IMR-90 (cell line): ENCODE results near the gene INCA1.

ENCODE experiments used
- CHD1 ChIP-seq: IDR thresholded peaks from 2 replicates; pipeline ENCODE4 v1.6.1; 2012; ENCODE audit warnings: low read depth, low read length, improper control_type of control experiment
- FOS ChIP-seq: fragments of 150-350 bp; IDR thresholded peaks from 2 replicates; pipeline ENCODE4 v1.6.1; 2016; ENCODE audit warnings: low read depth, low read length
- MAFK ChIP-seq: IDR thresholded peaks from 2 replicates; pipeline ENCODE4 v1.6.1; 2012; ENCODE audit warnings: low read depth, low read length, improper control_type of control experiment
- MAZ ChIP-seq: IDR thresholded peaks from 2 replicates; pipeline ENCODE4 v1.6.1; 2012; ENCODE audit warnings: low read depth, mild to moderate bottlenecking, low read length, improper control_type of control experiment, moderate library complexity, borderline replicate concordance
- MXI1 ChIP-seq: IDR thresholded peaks from 2 replicates; pipeline ENCODE4 v1.6.1; 2012; ENCODE audit warnings: low read depth, mild to moderate bottlenecking, low read length, moderate library complexity, borderline replicate concordance
- POLR2A ChIP-seq: IDR thresholded peaks from 2 replicates; pipeline ENCODE4 v1.6.1; 2012; ENCODE audit warnings: mild to moderate bottlenecking, low read depth, low read length
- RAD21 ChIP-seq: IDR thresholded peaks from 2 replicates; pipeline ENCODE4 v1.6.1; 2012; ENCODE audit warnings: low read length, improper control_type of control experiment
- TF ChIP-seq, protein P1 (sequence below): conservative IDR thresholded peaks from 2 replicates; pipeline ENCODE4 v1.5.1; 2012; ENCODE audit warnings: mild to moderate bottlenecking, low read depth, low read length, improper control_type of control experiment
- TF ChIP-seq, protein P2 (sequence below): fragments of 150-350 bp; IDR thresholded peaks from 2 replicates; pipeline ENCODE4 v1.6.1; 2017; ENCODE audit warnings: mild to moderate bottlenecking, antibody characterized with exemption, low read length, low read depth

DNA sequence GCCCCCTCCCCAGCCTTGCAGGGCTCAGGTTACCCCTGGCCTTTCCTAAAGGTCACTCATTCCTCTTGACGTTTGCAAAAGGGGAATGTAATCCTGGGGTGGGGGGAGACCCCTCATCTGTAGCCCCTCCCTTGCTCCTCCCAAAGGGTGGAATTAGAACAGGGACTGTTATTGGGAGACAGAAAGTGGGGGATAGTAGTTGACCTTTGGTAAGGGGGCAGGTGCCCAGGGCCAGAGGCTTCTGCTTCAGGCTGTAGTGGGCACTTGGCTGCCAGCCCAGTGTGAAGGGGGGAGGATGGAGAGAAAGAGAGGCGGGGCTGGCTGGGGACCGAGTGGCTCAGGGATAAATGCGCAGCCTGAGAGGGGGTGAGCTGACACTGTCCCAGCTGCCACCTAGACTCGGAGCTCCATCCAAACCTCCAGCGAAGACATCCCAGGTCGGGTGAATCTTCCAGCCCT lies 46.5 kb downstream of the INCA1 start, which contains the start of gene ENO3:
- TF ChIP-seq MXI1 (no peak), RAD21 (no peak), CHD1 (no peak), POLR2A (no peak), MAZ (no peak), FOS (no peak), MAFK (no peak)
- TF ChIP-seq, protein P1, sequence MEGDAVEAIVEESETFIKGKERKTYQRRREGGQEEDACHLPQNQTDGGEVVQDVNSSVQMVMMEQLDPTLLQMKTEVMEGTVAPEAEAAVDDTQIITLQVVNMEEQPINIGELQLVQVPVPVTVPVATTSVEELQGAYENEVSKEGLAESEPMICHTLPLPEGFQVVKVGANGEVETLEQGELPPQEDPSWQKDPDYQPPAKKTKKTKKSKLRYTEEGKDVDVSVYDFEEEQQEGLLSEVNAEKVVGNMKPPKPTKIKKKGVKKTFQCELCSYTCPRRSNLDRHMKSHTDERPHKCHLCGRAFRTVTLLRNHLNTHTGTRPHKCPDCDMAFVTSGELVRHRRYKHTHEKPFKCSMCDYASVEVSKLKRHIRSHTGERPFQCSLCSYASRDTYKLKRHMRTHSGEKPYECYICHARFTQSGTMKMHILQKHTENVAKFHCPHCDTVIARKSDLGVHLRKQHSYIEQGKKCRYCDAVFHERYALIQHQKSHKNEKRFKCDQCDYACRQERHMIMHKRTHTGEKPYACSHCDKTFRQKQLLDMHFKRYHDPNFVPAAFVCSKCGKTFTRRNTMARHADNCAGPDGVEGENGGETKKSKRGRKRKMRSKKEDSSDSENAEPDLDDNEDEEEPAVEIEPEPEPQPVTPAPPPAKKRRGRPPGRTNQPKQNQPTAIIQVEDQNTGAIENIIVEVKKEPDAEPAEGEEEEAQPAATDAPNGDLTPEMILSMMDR = no peak
- TF ChIP-seq, protein P2, sequence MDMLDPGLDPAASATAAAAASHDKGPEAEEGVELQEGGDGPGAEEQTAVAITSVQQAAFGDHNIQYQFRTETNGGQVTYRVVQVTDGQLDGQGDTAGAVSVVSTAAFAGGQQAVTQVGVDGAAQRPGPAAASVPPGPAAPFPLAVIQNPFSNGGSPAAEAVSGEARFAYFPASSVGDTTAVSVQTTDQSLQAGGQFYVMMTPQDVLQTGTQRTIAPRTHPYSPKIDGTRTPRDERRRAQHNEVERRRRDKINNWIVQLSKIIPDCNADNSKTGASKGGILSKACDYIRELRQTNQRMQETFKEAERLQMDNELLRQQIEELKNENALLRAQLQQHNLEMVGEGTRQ = no peak
